Uterus (tissue), 4 donors: ENCODE results near the gene ALDH3A2. TPM values are rescaled to one million over a fixed set of nuclear protein-coding genes. Genes with fewer than 3 reads are reported as not detected.

ENCODE experiments used
- DNase-seq, 2 donors: peaks; one replicate each; pipeline ENCODE4 v3.0.0-alpha.2; 2019 to 2020
- H3K27ac ChIP-seq, 2 donors: fragments of 200-600 bp; sonication (generic); 1 replicate in 1 of 2; 2 replicates in 1 of 2; pipeline ENCODE4 v1.5.1; 2016 to 2018
- H3K27me3 ChIP-seq, 2 donors: fragments of 200-600 bp; sonication (generic); one replicate each; pipeline ENCODE4 v1.5.1; 2018 to 2019; ENCODE audit warnings: control low read depth in 1 of 2
- H3K36me3 ChIP-seq, 2 donors: fragments of 200-600 bp; sonication (generic); one replicate each; pipeline ENCODE4 v1.5.1; 2019; ENCODE audit warnings: control low read depth in 1 of 2
- H3K4me1 ChIP-seq, 2 donors: fragments of 200-600 bp; sonication (generic); one replicate each; pipeline ENCODE4 v1.5.1; 2018 to 2019; ENCODE audit warnings: control low read depth in 1 of 2
- H3K4me3 ChIP-seq, 2 donors: fragments of 200-600 bp; sonication (generic); 1 replicate in 1 of 2; 2 replicates in 1 of 2; pipeline ENCODE4 v1.5.1; 2018 to 2019; ENCODE audit warnings: mild to moderate bottlenecking in 1 of 2
- H3K9me3 ChIP-seq, 2 donors: fragments of 200-600 bp; sonication (generic); one replicate each; pipeline ENCODE4 v1.5.1; 2019; ENCODE audit warnings: control low read depth in 1 of 2
- POLR2A ChIP-seq, 2 donors: fragments of 450-650 bp; IDR thresholded peaks; one replicate each; pipeline ENCODE4 v1.6.1; 2016; ENCODE audit warnings: antibody characterized with exemption in 2 of 2, mild to moderate bottlenecking in 1 of 2, moderate library complexity in 1 of 2
- intact Hi-C: fragments of 100-400 bp; cut with DNase I; formaldehyde crosslinking; loops from one replicate; pipeline ENCODE4 v1.15.1; 2023; ENCODE audit warnings: low total_unique reads
- total RNA-seq, 4 donors: library from RNA; depleted of rRNA in 3 of 4; stranded (reverse); fragments of >200 nt in 3 of 4; gene quantifications; one replicate each; pipeline versions ENCODE4 v1.1.0 to v1.2.4, GENCODE V29; 2014 to 2023
- TF ChIP-seq, protein P1 (sequence below), 4 experiments: fragments of 200-600 bp in 2 of 4; fragments of 450-650 bp in 2 of 4; sonication (generic) in 2 of 4; IDR thresholded peaks; one replicate each; pipeline ENCODE4 v1.5.1; 2016 to 2019; ENCODE audit warnings: antibody characterized with exemption in 4 of 4, mild to moderate bottlenecking in 2 of 4, moderate library complexity in 1 of 4
- donor health status: DM: yes; HTN: yes; CAD: no.

The ALDH3A2 gene
- total RNA-seq, 4 donors from 2014 or later = 19.0 to 166 (median 82.5) TPM

GRCh38 chr17:19654896-19655295 lies 6.3 kb downstream of the ALDH3A2 start:
- H3K9me3 ChIP-seq = no peaks in the 10 kb centered on the region

DNA sequence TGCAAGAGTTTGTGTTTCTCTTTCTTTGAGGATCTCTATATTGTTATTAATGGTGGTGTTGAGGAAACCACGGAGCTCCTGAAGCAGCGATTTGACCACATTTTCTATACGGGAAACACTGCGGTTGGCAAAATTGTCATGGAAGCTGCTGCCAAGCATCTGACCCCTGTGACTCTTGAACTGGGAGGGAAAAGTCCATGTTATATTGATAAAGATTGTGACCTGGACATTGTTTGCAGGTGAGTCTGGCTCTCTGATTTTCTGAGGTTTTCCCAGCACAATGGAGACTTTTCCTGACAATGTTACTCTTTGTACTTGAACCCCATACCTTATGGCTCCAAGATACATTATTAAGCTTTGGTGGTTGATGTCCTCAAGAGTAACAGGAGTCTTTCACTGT lies 7.8 kb downstream of the ALDH3A2 start:
- no peak overlapping the region for H3K4me3 ChIP-seq
- H3K9me3 ChIP-seq = no peaks in the 10 kb centered on the region
- intact Hi-C loops = no loop called here
- H3K27ac ChIP-seq = no peak overlapping the region
- TF ChIP-seq, protein P1, sequence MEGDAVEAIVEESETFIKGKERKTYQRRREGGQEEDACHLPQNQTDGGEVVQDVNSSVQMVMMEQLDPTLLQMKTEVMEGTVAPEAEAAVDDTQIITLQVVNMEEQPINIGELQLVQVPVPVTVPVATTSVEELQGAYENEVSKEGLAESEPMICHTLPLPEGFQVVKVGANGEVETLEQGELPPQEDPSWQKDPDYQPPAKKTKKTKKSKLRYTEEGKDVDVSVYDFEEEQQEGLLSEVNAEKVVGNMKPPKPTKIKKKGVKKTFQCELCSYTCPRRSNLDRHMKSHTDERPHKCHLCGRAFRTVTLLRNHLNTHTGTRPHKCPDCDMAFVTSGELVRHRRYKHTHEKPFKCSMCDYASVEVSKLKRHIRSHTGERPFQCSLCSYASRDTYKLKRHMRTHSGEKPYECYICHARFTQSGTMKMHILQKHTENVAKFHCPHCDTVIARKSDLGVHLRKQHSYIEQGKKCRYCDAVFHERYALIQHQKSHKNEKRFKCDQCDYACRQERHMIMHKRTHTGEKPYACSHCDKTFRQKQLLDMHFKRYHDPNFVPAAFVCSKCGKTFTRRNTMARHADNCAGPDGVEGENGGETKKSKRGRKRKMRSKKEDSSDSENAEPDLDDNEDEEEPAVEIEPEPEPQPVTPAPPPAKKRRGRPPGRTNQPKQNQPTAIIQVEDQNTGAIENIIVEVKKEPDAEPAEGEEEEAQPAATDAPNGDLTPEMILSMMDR (IDR thresholded peaks at IDR 0.05) = no peak
- TF ChIP-seq POLR2A (IDR thresholded peaks at IDR 0.05) = no peak
- H3K27me3 ChIP-seq = no peaks in the 10 kb centered on the region
- DNase-seq = no peak
- H3K4me1 ChIP-seq = peaks cover 0 to 12% of the 10 kb centered on the region in 2 donors
- no peaks in the 10 kb centered on the region for H3K36me3 ChIP-seq

More at GRCh38 chr17:19654896-19655295, 6.3 kb downstream of the ALDH3A2 start:
- Histone ChIP-seq H3K27me3 (no peaks in the 10 kb centered on the region), H3K4me3 (no peak overlapping the region), H3K27ac (no peak overlapping the region), H3K4me1 (peaks cover 0 to 12% of the 10 kb centered on the region in 2 donors), H3K36me3 (no peaks in the 10 kb centered on the region)
- DNase-seq = no peak
- intact Hi-C loops = no loop called here
- no peak for TF ChIP-seq POLR2A (IDR thresholded peaks at IDR 0.05)
- TF ChIP-seq, protein P1 (IDR thresholded peaks at IDR 0.05) = no peak

- Histone ChIP-seq H3K4me3 (no peak overlapping the region), H3K9me3 (no peaks in the 10 kb centered on the region), H3K36me3 (no peaks in the 10 kb centered on the region), H3K27ac (no peak overlapping the region), H3K27me3 (no peaks in the 10 kb centered on the region), H3K4me1 (peaks cover 0 to 5% of the 10 kb centered on the region in 2 donors)
- DNase-seq = no peak
- intact Hi-C loops = no loop called here
- TF ChIP-seq, protein P1 (IDR thresholded peaks at IDR 0.05) = no peak
- no peak for TF ChIP-seq POLR2A (IDR thresholded peaks at IDR 0.05)
Measured at GRCh38 chr17:19656851-19657581, 8.5 kb downstream of the ALDH3A2 start.

DNA sequence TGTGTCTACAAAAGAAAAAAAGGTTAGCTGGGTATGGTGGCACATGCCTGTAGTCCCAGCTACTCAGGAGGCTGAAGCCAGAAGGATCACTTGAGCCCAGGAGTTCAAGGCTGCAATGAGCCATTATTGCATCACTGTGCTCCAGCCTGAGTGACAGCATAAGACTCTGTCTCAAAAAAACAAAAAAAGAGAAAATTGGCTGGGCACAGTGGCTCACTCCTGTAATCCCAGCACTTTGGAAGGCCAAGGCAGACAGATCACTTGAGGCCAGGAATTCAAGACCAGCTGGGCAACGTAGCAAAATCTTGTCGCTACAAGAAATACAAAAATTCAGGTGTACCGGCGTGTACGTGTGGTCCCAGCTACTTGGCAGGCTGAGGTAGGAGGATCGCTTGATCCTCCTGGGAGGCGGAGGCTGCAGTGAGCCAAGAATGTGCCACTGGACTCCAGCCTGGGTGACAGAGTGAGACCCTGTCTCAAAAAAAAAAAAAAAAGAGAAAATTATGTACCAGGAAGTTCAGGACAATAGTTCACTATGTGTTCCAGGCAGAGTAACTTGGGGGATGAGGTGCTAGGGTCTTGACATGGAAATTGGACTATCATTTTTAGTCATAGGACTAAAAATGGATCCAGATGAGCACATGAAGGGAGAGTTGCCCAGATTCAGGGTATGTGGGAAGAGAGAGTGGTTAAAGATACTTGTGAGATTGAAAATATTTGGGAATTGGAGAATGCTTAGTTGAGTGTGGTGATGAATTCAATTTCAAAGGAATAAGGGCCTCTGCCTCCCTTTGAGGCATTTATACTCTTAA lies 11.0 kb downstream of the ALDH3A2 start:
- Histone ChIP-seq H3K36me3 (no peaks in the 10 kb centered on the region), H3K27ac (no peak overlapping the region), H3K27me3 (no peaks in the 10 kb centered on the region), H3K4me1 (no peaks in the 10 kb centered on the region), H3K9me3 (no peaks in the 10 kb centered on the region), H3K4me3 (no peak overlapping the region)
- no peak for DNase-seq
- intact Hi-C loops = no loop called here
- TF ChIP-seq POLR2A (IDR thresholded peaks at IDR 0.05) = no peak
- TF ChIP-seq, protein P1 (IDR thresholded peaks at IDR 0.05) = no peak
